ENCODE data around the gene INMT.

DNA sequence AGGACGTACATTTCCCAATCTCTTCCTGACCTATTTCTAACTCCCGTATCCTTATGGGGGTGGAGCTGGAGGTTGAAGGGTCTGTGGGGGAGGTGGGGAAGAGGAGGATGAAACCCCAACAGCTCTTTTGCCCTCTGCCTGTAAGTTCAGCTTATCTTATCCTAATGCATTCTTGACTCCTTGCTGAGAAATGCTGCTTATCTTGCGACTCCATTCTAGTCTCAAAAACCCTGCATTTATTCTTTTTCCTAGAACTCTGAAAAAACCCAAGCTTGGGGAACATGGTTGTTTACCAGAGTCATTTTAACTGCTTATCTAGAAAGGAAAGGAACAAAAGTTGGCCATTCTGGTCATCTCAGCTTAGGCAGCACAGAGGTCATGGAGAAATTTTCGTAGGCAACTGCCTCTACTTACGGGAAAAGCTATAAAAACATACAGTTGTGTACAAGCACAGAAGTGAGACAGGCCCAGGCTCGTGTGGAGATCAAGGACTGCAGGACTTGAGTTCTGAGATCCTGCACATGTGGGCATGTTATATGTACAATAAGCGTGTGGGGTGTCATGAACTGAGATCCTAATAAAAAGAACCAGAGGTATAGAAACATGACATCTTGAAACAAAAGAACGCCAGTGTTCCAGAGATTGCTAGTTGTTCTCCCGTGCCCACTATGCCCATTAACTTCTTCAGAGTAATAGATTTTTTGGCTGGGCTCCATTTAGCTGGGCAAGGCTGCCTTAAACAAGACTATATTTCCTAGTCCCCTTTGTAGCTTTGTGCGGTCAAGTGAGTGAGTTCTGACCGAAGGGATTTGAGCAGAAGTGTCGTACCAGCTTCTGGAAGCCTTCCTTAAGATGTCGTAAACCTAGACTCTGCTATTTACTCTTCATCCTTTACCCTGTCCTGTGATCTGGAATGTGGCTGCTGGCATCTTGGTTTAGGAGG, 9.6 kb downstream of the INMT start:
- TF ChIP-seq TAF1 (IDR thresholded peaks at IDR 0.05; ENCODE audit: borderline replicate concordance, low read depth, low read length) (no peak), POLR2A (IDR thresholded peaks at IDR 0.05; ENCODE audit: low read depth, low read length) (no peak)
